VCaP (cell line): ENCODE results near the gene RINT1.
"Not testable (repeated sequence)": the region's sequence is repeated elsewhere in the genome, so short reads cannot be mapped to it uniquely, and the experiment has no call there.

Source experiments
- H3K27ac ChIP-seq: fragments of 450-650 bp; 2 replicates; pipeline ENCODE4 v1.5.1; 2017
- TF ChIP-seq, protein P1 (sequence below): fragments of 450-650 bp; conservative IDR thresholded peaks from 2 replicates; pipeline ENCODE4 v1.5.1; 2017; ENCODE audit warnings: mild to moderate bottlenecking, moderate library complexity

RINT1 gene

DNA sequence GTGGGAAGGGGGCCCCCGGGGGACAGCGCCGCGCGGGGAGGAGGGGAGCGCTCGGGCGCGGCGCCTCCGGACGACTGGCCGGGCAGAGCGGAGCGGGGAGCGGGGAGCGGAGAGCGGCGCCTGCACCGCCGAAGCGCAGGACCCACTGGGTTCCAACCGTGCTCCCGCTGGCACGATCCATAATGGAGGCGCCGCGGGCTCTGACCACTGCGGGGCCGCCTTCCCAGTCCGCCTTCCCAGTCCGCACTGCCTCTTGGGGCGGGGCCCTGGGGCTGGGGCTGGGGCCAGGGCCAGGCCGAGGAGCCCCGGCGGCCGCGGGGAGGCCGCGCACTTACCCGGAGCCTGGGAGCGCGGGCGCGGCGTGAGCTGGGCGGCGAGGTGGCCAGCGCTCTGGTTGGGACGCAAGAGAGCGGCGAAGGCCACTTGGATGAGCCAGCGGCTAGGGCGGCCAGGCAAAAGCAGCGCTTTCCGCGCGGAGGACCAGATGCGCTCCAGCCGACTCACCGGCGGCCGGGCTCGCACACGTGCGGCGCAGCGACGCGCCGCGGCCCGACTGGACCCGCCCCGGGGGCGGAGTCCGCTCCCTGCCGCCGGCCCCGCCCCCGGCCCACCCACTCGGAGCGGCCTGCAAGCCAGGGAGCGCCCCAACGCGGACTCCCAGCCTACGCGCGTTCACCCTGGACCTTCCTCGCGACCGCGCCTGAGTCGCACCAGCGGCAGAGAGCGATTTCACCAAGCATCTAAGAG lies 10.1 kb upstream of the RINT1 start, which contains the start of gene PUS7:
Gene PUS7 (minus strand): TSS at position 555 of the 747 bp plus-strand sequence. CDS start 13,759 bp downstream, outside the sequence.
- TF ChIP-seq, protein P1, sequence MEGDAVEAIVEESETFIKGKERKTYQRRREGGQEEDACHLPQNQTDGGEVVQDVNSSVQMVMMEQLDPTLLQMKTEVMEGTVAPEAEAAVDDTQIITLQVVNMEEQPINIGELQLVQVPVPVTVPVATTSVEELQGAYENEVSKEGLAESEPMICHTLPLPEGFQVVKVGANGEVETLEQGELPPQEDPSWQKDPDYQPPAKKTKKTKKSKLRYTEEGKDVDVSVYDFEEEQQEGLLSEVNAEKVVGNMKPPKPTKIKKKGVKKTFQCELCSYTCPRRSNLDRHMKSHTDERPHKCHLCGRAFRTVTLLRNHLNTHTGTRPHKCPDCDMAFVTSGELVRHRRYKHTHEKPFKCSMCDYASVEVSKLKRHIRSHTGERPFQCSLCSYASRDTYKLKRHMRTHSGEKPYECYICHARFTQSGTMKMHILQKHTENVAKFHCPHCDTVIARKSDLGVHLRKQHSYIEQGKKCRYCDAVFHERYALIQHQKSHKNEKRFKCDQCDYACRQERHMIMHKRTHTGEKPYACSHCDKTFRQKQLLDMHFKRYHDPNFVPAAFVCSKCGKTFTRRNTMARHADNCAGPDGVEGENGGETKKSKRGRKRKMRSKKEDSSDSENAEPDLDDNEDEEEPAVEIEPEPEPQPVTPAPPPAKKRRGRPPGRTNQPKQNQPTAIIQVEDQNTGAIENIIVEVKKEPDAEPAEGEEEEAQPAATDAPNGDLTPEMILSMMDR: no peak
- peak within 1 kb of the TSS; percentile 96 for H3K27ac ChIP-seq

GRCh38 chr7:105524423-105524822 lies 7.6 kb upstream of the RINT1 start:
- not testable (repeated sequence) for H3K27ac ChIP-seq

DNA sequence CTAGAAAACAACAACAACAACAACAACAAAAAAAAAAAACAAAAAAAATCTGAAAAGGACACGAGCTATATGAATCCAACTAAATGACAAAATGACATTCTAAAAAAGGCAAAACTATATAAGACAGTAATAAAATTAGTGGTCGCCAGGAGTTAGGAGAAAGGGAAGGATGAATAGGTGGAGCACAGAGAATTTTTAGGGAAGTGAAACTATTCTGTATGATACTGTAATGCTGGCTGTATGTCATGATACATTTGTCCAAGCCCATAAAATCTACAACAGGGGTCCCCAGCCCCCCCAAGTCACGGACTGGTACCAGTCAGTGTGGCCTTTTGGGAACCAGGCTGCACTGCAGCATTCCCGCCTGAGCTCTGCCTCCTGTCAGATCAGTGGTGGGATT lies 7.2 kb upstream of the RINT1 start:
- H3K27ac ChIP-seq: no peak overlapping the region
- TF ChIP-seq, protein P1: no peak

- H3K27ac ChIP-seq: not testable (repeated sequence)
These were observed 4.3 kb upstream of the RINT1 start for GRCh38 chr7:105527737-105528136.

DNA sequence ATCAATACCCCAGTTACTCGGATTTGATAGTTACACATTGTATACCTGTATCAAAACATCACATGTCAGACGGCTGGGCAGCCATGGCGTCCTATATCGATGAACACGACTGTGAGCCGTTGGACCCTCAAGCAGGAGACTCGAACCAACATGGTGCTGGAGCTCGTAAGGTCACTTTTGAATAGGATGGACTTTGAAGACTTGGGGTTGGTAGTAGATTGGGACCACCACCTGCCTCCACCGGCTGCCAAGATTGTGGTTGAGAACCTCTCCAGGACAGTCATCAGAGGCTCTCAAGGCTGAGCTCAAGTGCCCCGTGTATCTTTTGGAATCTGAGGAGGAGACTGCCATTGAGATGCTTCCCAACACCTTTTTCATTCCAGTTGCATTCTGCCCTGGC lies 1.9 kb upstream of the RINT1 start:
- TF ChIP-seq, protein P1: no peak
- no peak overlapping the region for H3K27ac ChIP-seq

DNA sequence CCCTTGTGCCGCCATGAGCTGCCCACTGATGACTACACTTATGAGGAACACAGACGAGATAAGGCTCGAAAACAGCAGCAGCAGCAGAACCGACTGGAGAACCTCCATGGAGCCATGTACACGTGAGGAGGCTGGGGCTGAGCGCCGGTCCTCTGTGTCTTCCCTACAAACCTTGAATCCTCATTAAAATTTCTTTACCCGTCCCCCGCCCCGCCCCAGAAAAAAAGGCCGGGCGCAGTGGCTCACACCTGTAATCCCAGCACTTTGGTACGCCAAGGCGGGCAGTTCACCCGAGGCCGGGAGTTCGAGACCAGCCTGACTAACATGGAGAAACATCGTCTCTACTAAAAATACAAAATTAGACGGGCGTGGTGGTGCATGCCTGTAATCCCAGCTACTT lies 1.5 kb upstream of the RINT1 start:
- TF ChIP-seq, protein P1: no peak
- no peak overlapping the region; the same call in 1 of the 2 replicates for H3K27ac ChIP-seq

DNA sequence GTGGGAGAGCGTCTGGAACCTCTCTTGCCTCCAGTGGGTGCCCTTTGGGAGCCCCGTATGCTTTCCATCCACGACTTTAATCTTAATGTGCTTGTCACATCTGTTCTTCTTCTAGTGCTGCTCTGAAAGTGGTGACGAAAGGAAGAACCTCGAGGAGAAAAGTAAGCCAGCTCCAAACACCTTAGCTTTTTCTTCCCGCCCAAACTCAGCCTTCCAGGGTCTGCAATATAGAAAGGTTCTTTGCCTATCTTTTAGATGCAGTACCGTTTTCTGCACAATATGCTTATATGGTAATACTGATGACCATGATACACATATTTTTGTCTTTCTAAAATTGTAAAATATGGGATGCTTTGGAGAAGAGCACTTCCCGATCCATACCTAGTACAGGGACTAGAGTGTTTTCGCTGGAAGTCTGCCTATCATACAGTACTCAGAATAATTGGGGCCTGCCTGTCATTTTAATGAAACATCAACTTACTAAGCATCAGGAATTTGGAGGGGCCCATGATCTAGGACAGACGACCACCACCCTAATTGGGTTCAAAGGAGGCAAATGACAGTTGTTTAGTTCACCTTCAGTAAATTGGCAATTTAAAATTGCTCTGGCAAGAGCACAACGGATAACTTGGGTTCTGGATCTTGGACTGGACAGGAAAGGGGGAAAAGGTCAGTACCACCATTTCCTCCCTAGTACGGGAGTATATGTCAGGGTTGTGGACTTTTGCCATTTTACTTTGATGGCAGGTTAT lies 884 bp downstream of the RINT1 start:
- TF ChIP-seq, protein P1: no peak
- H3K27ac ChIP-seq: peak overlapping the region; percentile 89

DNA sequence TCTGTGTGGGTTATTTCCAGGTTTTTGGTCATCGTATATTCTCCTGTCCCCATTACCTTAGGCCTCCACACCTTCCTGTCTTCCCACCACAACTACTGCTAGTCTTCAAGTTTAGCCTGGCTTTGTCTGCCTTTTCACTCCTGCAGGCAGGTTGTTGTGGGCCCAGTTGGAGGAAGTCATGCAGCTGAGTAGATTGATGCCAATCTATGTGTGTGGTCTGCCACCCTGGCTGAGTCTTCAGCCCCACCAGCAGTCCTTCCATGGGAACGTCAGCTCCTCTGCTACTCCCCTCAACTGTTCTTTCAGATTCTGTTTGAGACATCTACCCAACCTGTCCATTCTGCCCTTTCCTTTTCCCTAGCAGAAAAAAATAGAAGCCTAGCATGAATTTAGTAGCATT lies 6.3 kb downstream of the RINT1 start:
- TF ChIP-seq, protein P1: no peak
- no peak overlapping the region for H3K27ac ChIP-seq
